ENCODE measurements around the gene RNU7-1.

The RNU7-1 gene

GRCh38 chr12:6950811-6951540 lies 7.4 kb downstream of the RNU7-1 start, which contains the start of gene PTPN6:
Gene PTPN6 (plus strand): TSS chr12:6951356. CDS start chr12:6951513, 157 bp downstream.
- no peak for TF ChIP-seq CTCF (IDR thresholded peaks at IDR 0.05)

GRCh38 chr12:6951551-6952120 lies 8.0 kb downstream of the RNU7-1 start:
- TF ChIP-seq CTCF (IDR thresholded peaks at IDR 0.05) = no peak

GRCh38 chr12:6952121-6952862 lies 8.7 kb downstream of the RNU7-1 start:
- TF ChIP-seq CTCF (IDR thresholded peaks at IDR 0.05) = no peak

- TF ChIP-seq CTCF (IDR thresholded peaks at IDR 0.05) = no peak
These were observed 9.3 kb downstream of the RNU7-1 start for GRCh38 chr12:6952863-6953441.

GRCh38 chr12:6953442-6954315 lies 10.1 kb downstream of the RNU7-1 start:
- no peak for TF ChIP-seq CTCF (IDR thresholded peaks at IDR 0.05)

- no peak for TF ChIP-seq CTCF (IDR thresholded peaks at IDR 0.05)
These were observed 10.9 kb downstream of the RNU7-1 start for GRCh38 chr12:6954316-6955107.

Data from LNCAP (cell line).